MG63 (cell line): ENCODE data around the gene FBXW7. TPM values are rescaled to one million over a fixed set of nuclear protein-coding genes. Genes with fewer than 3 reads are reported as not detected.

Experiments used
- DNase-seq: peaks from one replicate; pipeline ENCODE4 v3.0.0-alpha.2; 2020
- H3K27me3 ChIP-seq: fragments of 250-450 bp; sonication (Bioruptor Pico); 2 replicates; pipeline ENCODE4 v1.5.1; 2020; ENCODE audit warnings: mild to moderate bottlenecking, moderate library complexity
- H3K36me3 ChIP-seq: fragments of 250-450 bp; sonication (Bioruptor Pico); 2 replicates; pipeline ENCODE4 v1.5.1; 2020; ENCODE audit warnings: mild to moderate bottlenecking, moderate library complexity
- H3K4me3 ChIP-seq: fragments of 250-450 bp; sonication (Bioruptor Pico); 2 replicates; pipeline ENCODE4 v1.5.1; 2020; ENCODE audit warnings: mild to moderate bottlenecking, moderate library complexity
- H3K9me3 ChIP-seq: fragments of 250-450 bp; sonication (Bioruptor Pico); 2 replicates; pipeline ENCODE4 v1.5.1; 2020; ENCODE audit warnings: mild to moderate bottlenecking, moderate library complexity
- total RNA-seq: library from RNA; depleted of rRNA; stranded (reverse); fragments of >200 nt; shearing (Covaris generic); gene quantifications from 2 replicates; pipeline ENCODE4 v1.2.3, GENCODE V29; 2014; ENCODE audit warnings: low replicate concordance

FBXW7 gene
- total RNA-seq, 1 experiment from 2014 or later = 17.8 TPM

GRCh38 chr4:152500800-152501434 is 35.0 kb downstream of the FBXW7 start:
- Histone ChIP-seq H3K27me3 (0 out of 2 replicates have a peak, but pooled peaks cover 3% of the 10 kb centered on the region), H3K36me3 (no peaks in the 10 kb centered on the region), H3K4me3 (no peak overlapping the region), H3K9me3 (no peaks in the 10 kb centered on the region)
- DNase-seq = no peak

- DNase-seq = no peak
- Histone ChIP-seq H3K9me3 (no peaks in the 10 kb centered on the region), H3K36me3 (no peaks in the 10 kb centered on the region), H3K4me3 (no peak overlapping the region), H3K27me3 (0 out of 2 replicates have a peak, but pooled peaks cover 3% of the 10 kb centered on the region)
Measured at GRCh38 chr4:152500275-152500674, 35.6 kb downstream of the FBXW7 start.

GRCh38 chr4:152499344-152499743 is 36.5 kb downstream of the FBXW7 start:
- DNase-seq = no peak

GRCh38 chr4:152494020-152494419 is 41.9 kb downstream of the FBXW7 start:
- H3K27me3 ChIP-seq = no peaks in the 10 kb centered on the region
- H3K4me3 ChIP-seq = no peak overlapping the region
- H3K9me3 ChIP-seq = no peaks in the 10 kb centered on the region
- H3K36me3 ChIP-seq = no peaks in the 10 kb centered on the region
- DNase-seq = no peak

More at GRCh38 chr4:152499344-152499743, 36.5 kb downstream of the FBXW7 start:
- no peaks in the 10 kb centered on the region for H3K36me3 ChIP-seq
- no peaks in the 10 kb centered on the region for H3K9me3 ChIP-seq
- H3K4me3 ChIP-seq = no peak overlapping the region
- 0 out of 2 replicates have a peak, but pooled peaks cover 3% of the 10 kb centered on the region for H3K27me3 ChIP-seq

- H3K9me3 ChIP-seq = no peaks in the 10 kb centered on the region
- no peaks in the 10 kb centered on the region for H3K36me3 ChIP-seq
- no peak for DNase-seq
- H3K27me3 ChIP-seq = no peaks in the 10 kb centered on the region
- no peak overlapping the region for H3K4me3 ChIP-seq
Measured at GRCh38 chr4:152488246-152488645, 47.6 kb downstream of the FBXW7 start.

GRCh38 chr4:152486429-152487389 is 49.2 kb downstream of the FBXW7 start:
- no peaks in the 10 kb centered on the region for H3K36me3 ChIP-seq
- H3K9me3 ChIP-seq = no peaks in the 10 kb centered on the region
- H3K27me3 ChIP-seq = no peaks in the 10 kb centered on the region
- no peak overlapping the region for H3K4me3 ChIP-seq
- no peak for DNase-seq

- Histone ChIP-seq H3K9me3 (peaks cover 5% of the 10 kb centered on the region; the same call in 1 of the 2 replicates), H3K4me3 (peak overlapping the region; percentile 9; the same call in 1 of the 2 replicates), H3K27me3 (no peaks in the 10 kb centered on the region), H3K36me3 (no peaks in the 10 kb centered on the region)
- no peak for DNase-seq
Measured at GRCh38 chr4:152485726-152486276, 50.1 kb downstream of the FBXW7 start.

- DNase-seq = no peak
- no peaks in the 10 kb centered on the region for H3K27me3 ChIP-seq
- no peaks in the 10 kb centered on the region for H3K36me3 ChIP-seq
- H3K4me3 ChIP-seq = no peak overlapping the region
- peaks cover 5% of the 10 kb centered on the region; the same call in 1 of the 2 replicates for H3K9me3 ChIP-seq
Measured at GRCh38 chr4:152482211-152482610, 53.7 kb downstream of the FBXW7 start.

GRCh38 chr4:152480901-152481300 is 55.0 kb downstream of the FBXW7 start:
- no peaks in the 10 kb centered on the region for H3K27me3 ChIP-seq
- peaks cover 5% of the 10 kb centered on the region; the same call in 1 of the 2 replicates for H3K9me3 ChIP-seq
- DNase-seq = no peak

GRCh38 chr4:152480326-152480725 is 55.6 kb downstream of the FBXW7 start:
- peaks cover 5% of the 10 kb centered on the region; the same call in 1 of the 2 replicates for H3K9me3 ChIP-seq
- no peak for DNase-seq
- no peak overlapping the region for H3K4me3 ChIP-seq

More at GRCh38 chr4:152480901-152481300, 55.0 kb downstream of the FBXW7 start:
- Histone ChIP-seq H3K36me3 (no peaks in the 10 kb centered on the region), H3K4me3 (no peak overlapping the region)

GRCh38 chr4:152479428-152480026 is 56.4 kb downstream of the FBXW7 start:
- H3K9me3 ChIP-seq = peaks cover 5% of the 10 kb centered on the region; the same call in 1 of the 2 replicates
- no peaks in the 10 kb centered on the region for H3K36me3 ChIP-seq
- no peak for DNase-seq
- H3K4me3 ChIP-seq = no peak overlapping the region
- H3K27me3 ChIP-seq = no peaks in the 10 kb centered on the region

More at GRCh38 chr4:152480326-152480725, 55.6 kb downstream of the FBXW7 start:
- no peaks in the 10 kb centered on the region for H3K27me3 ChIP-seq
- H3K36me3 ChIP-seq = no peaks in the 10 kb centered on the region

GRCh38 chr4:152478461-152479237 is 57.2 kb downstream of the FBXW7 start:
- Histone ChIP-seq H3K9me3 (peaks cover 5% of the 10 kb centered on the region; the same call in 1 of the 2 replicates), H3K27me3 (no peaks in the 10 kb centered on the region), H3K36me3 (no peaks in the 10 kb centered on the region), H3K4me3 (no peak overlapping the region)
- no peak for DNase-seq

GRCh38 chr4:152476796-152477195 is 59.1 kb downstream of the FBXW7 start:
- H3K4me3 ChIP-seq = no peak overlapping the region

GRCh38 chr4:152471251-152471792 is 64.6 kb downstream of the FBXW7 start:
- no peaks in the 10 kb centered on the region for H3K9me3 ChIP-seq
- H3K27me3 ChIP-seq = no peaks in the 10 kb centered on the region
- no peak for DNase-seq
- H3K4me3 ChIP-seq = no peak overlapping the region
- H3K36me3 ChIP-seq = no peaks in the 10 kb centered on the region

More at GRCh38 chr4:152476796-152477195, 59.1 kb downstream of the FBXW7 start:
- H3K9me3 ChIP-seq = peaks cover 5% of the 10 kb centered on the region; the same call in 1 of the 2 replicates
- no peaks in the 10 kb centered on the region for H3K36me3 ChIP-seq
- no peaks in the 10 kb centered on the region for H3K27me3 ChIP-seq
- no peak for DNase-seq

- Histone ChIP-seq H3K4me3 (no peak overlapping the region), H3K36me3 (no peaks in the 10 kb centered on the region)
Measured at GRCh38 chr4:152468408-152468807, 67.5 kb downstream of the FBXW7 start.

More at GRCh38 chr4:152468408-152468807, 67.5 kb downstream of the FBXW7 start:
- DNase-seq = no peak
- H3K9me3 ChIP-seq = no peaks in the 10 kb centered on the region
- H3K27me3 ChIP-seq = no peaks in the 10 kb centered on the region
